ENCODE results near the gene COL20A1. TPM values are rescaled to one million over a fixed set of nuclear protein-coding genes. Genes with fewer than 3 reads are reported as not detected.

Gene COL20A1
- total RNA-seq, 3 donors from 2014 or later, result not detected

DNA sequence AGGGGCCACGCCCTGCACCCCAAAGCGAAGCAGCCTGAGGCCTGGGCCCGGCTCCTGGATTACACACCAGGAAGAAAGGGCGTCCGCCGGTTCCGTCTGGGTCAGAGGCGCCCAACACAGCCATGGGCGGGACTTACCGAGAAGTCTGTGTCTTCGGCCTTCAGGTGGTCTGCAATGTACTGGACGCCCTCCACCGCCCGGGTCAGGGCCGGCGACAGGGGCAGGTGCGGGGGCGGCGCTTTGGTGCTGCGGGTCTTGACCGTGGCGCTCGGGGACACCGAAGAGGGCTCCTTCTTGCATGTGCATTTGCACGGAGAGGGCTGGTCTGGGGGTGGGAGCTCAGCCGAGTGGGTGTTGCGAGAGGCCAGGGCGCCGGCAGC is 56.5 kb downstream of the COL20A1 start:
- intact Hi-C loops (cut with DNase I; ENCODE audit: low total_unique reads), result no loop called here
- no peak for DNase-seq (ENCODE audit: low spot score in 2 of 2)
- Histone ChIP-seq H3K4me1 (no peaks in the 10 kb centered on the region), H3K36me3 (no peaks in the 10 kb centered on the region), H3K4me3 (no peak overlapping the region), H3K9me3 (no peaks in the 10 kb centered on the region), H3K27me3 (peaks cover 0 to 48% of the 10 kb centered on the region in 2 donors), H3K27ac (no peak overlapping the region)
- no peak for TF ChIP-seq POLR2A (IDR thresholded peaks at IDR 0.05)
- no peak for TF ChIP-seq POLR2AphosphoS5 (IDR thresholded peaks at IDR 0.05)
- TF ChIP-seq, protein P1, sequence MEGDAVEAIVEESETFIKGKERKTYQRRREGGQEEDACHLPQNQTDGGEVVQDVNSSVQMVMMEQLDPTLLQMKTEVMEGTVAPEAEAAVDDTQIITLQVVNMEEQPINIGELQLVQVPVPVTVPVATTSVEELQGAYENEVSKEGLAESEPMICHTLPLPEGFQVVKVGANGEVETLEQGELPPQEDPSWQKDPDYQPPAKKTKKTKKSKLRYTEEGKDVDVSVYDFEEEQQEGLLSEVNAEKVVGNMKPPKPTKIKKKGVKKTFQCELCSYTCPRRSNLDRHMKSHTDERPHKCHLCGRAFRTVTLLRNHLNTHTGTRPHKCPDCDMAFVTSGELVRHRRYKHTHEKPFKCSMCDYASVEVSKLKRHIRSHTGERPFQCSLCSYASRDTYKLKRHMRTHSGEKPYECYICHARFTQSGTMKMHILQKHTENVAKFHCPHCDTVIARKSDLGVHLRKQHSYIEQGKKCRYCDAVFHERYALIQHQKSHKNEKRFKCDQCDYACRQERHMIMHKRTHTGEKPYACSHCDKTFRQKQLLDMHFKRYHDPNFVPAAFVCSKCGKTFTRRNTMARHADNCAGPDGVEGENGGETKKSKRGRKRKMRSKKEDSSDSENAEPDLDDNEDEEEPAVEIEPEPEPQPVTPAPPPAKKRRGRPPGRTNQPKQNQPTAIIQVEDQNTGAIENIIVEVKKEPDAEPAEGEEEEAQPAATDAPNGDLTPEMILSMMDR (IDR thresholded peaks at IDR 0.05), result no peak

DNA sequence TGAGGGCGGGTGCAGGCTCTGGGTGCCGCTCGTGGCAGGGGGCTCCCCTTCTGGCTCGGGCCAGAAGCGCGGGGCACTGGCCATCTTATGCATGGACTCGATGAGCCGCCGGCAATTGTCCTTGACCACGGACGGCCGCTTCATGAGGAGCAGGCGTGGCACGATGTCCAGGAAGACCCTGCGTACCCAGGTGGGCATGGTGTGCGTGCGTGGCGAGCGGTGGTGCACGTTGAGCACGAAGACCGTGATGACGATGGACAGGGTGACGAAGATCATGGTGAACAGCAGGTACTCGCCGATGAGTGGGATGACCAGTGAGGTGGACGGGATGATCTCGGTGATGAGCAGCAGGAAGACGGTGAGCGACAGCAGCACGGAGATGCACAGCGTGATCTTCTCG is 57.2 kb downstream of the COL20A1 start:
- DNase-seq (ENCODE audit: low spot score in 2 of 2), result no peak
- intact Hi-C loops (cut with DNase I; ENCODE audit: low total_unique reads), result no loop called here
- Histone ChIP-seq H3K36me3 (no peaks in the 10 kb centered on the region), H3K4me1 (no peaks in the 10 kb centered on the region), H3K4me3 (no peak overlapping the region), H3K27me3 (peaks cover 0 to 49% of the 10 kb centered on the region in 2 donors), H3K27ac (no peak overlapping the region), H3K9me3 (no peaks in the 10 kb centered on the region)
- TF ChIP-seq, protein P1 (IDR thresholded peaks at IDR 0.05), result no peak
- TF ChIP-seq POLR2AphosphoS5 (IDR thresholded peaks at IDR 0.05), result no peak
- TF ChIP-seq POLR2A (IDR thresholded peaks at IDR 0.05), result no peak

DNA sequence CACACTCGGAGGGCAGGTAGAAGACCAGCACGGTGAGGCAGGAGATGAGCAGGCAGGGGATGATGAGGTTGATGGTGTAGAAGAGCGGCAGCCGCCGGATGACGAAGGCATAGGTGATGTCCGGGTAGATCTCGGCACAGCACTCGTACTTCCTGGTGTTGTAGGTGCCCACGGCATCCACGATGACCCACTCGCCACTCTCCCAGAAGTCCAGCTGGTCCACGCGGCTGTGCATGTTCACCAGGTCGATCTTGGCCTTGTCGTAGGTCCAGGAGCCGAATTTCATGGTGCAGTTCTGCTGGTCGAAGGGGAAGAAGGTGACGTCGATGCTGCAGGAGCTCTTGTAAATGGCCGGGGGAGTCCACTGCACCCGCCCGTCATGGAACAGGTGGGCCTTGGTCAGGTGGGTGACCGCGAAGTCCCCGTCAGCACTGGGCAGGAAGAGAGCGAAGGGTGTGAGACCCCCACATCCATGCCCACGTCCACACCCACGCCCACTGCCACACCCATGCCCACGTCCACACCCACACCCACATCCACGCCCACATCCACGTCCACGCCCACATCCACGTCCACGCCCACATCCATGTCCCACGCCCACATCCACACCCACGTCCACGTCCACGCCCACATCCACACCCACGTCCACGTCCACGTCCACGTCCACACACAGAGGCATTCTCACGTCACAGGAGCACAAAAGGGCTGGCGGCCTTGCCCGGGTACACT is 57.8 kb downstream of the COL20A1 start:
- Histone ChIP-seq H3K27me3 (peaks cover 0 to 49% of the 10 kb centered on the region in 2 donors), H3K27ac (no peak overlapping the region), H3K4me3 (no peak overlapping the region), H3K4me1 (no peaks in the 10 kb centered on the region), H3K9me3 (no peaks in the 10 kb centered on the region), H3K36me3 (no peaks in the 10 kb centered on the region)
- intact Hi-C loops (cut with DNase I; ENCODE audit: low total_unique reads), result no loop called here
- no peak for TF ChIP-seq POLR2AphosphoS5 (IDR thresholded peaks at IDR 0.05)
- TF ChIP-seq, protein P1 (IDR thresholded peaks at IDR 0.05), result no peak
- no peak for TF ChIP-seq POLR2A (IDR thresholded peaks at IDR 0.05)
- no peak for DNase-seq (ENCODE audit: low spot score in 2 of 2)

DNA sequence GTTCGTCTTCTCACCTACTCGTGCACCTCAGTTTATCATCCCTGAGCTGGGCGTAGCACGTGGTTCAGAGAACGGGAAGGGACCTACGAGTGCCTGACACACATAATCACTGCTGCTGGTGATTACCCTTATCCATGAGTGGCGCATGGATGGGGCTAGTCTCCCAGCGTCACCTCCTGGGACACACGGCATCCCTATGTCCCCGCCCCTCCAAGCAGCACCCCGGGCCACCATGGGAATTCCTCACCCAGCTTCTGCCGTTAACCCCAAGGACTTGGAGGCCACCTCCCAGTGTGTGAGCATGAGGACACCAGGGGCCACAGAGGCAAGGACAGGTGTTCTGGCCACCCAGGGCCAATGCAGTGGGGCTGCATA is 58.3 kb downstream of the COL20A1 start:
- Histone ChIP-seq H3K27me3 (peaks cover 0 to 46% of the 10 kb centered on the region in 2 donors), H3K9me3 (no peaks in the 10 kb centered on the region), H3K4me3 (no peak overlapping the region), H3K27ac (no peak overlapping the region), H3K4me1 (no peaks in the 10 kb centered on the region), H3K36me3 (no peaks in the 10 kb centered on the region)
- no peak for TF ChIP-seq POLR2AphosphoS5 (IDR thresholded peaks at IDR 0.05)
- DNase-seq (ENCODE audit: low spot score in 2 of 2), result no peak
- intact Hi-C loops (cut with DNase I; ENCODE audit: low total_unique reads), result no loop called here

DNA sequence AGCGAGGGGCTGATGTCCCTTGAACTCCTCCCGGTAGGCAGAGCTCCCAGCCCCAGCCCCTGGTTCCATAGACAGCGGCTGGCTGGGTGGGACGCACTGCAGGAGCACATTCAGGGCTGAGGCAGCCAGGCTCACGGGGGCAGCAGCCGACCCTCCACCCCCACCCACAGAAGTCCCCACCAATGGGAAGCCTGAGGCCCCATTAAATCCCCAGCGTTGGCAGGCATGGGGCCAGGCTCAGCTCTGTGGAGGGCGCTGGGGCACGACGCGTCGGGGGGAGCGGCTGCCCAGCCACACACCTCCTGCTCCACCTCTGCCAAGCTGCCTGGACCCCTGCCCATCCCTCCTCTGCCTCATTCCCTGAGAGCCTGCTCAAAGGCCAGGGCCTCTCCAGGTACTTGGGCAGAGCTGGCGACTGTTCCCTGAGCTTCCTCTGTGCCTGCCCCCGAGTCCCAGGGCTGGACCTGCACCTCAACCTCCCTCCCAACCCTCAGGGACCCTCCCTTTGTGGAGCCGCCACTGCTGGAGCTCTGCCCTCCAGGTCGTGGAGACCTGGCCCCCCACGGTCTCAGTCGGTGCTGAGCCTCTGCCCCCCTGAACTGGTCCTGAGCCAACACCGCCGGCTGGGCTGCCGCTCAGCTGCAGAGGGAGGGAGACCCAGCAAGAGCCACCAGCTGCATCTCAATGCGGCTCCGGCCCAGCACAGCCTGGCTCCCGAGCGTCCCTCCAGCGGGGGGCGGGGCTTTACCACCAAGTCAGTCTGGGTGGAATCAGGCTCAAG is 59.0 kb downstream of the COL20A1 start:
- Histone ChIP-seq H3K4me1 (no peaks in the 10 kb centered on the region), H3K36me3 (no peaks in the 10 kb centered on the region), H3K4me3 (no peak overlapping the region), H3K27me3 (peaks cover 0 to 43% of the 10 kb centered on the region in 2 donors), H3K27ac (no peak overlapping the region), H3K9me3 (no peaks in the 10 kb centered on the region)
- intact Hi-C loops (cut with DNase I; ENCODE audit: low total_unique reads), result no loop called here
- TF ChIP-seq POLR2A (IDR thresholded peaks at IDR 0.05), result no peak
- TF ChIP-seq, protein P1 (IDR thresholded peaks at IDR 0.05), result no peak
- no peak for TF ChIP-seq POLR2AphosphoS5 (IDR thresholded peaks at IDR 0.05)
- no peak for DNase-seq (ENCODE audit: low spot score in 2 of 2)
